ENCODE results near the gene SARS1.

- TF ChIP-seq EZH2 (IDR thresholded peaks at IDR 0.05), result no peak
- TF ChIP-seq POLR2AphosphoS5 (IDR thresholded peaks at IDR 0.05; ENCODE audit: borderline replicate concordance, low read depth, low read length), result no peak
Measured at GRCh38 chr1:109271458-109271857, 57.7 kb downstream of the SARS1 start.
